H1 (cell line): ENCODE data around the gene PDE2A. TPM values are rescaled to one million over a fixed set of nuclear protein-coding genes. Genes with fewer than 3 reads are reported as not detected.

Experiments
- CTCF ChIA-PET: fragments of 300-600 bp; sonication (Branson Sonifier 250); formaldehyde crosslinking; loops from one replicate; lab custom pipeline; 2021; ENCODE audit not compliant: partially characterized antibody; lab: Charles Lee
- POLR2A ChIA-PET: fragments of 300-600 bp; sonication (Branson Sonifier 250); formaldehyde crosslinking; loops from one replicate; lab custom pipeline; 2021; ENCODE audit warnings: inconsistent platforms; ENCODE audit not compliant: partially characterized antibody; lab: Charles Lee
- DNase-seq, 2 experiments: peaks; one replicate each; pipeline versions ENCODE4 v3.0.0 to v3.0.0-alpha.2; 2010 to 2022; ENCODE audit warnings: low spot score in 2 of 2, low read depth in 1 of 2, mixed read lengths in 1 of 2
- FAIRE-seq: peaks from 2 replicates; lab custom pipeline; 2011; peaks lifted over from hg19 to GRCh38; lab: Jason Lieb, UNC
- H2AFZ ChIP-seq: 2 replicates; pipeline ENCODE4 v1.8.1; 2012; ENCODE audit warnings: low read length, inconsistent platforms
- H2AK5ac ChIP-seq: 2 replicates; pipeline ENCODE4 v1.6.1; 2013; ENCODE audit warnings: low read depth, low read length
- H2BK120ac ChIP-seq: replicated peaks from 2 replicates; pipeline ENCODE3; 2013; ENCODE audit warnings: low read depth, low read length, inconsistent platforms
- H2BK12ac ChIP-seq: 2 replicates; pipeline ENCODE4 v1.6.1; 2013; ENCODE audit warnings: low read depth, low read length
- H2BK15ac ChIP-seq: 2 replicates; pipeline ENCODE4 v1.6.1; 2013; ENCODE audit warnings: low read length
- H2BK20ac ChIP-seq: 2 replicates; pipeline ENCODE4 v1.6.1; 2013; ENCODE audit warnings: low read length
- H2BK5ac ChIP-seq: 2 replicates; pipeline ENCODE4 v1.6.1; 2013; ENCODE audit warnings: low read depth, low read length
- H3K14ac ChIP-seq: 2 replicates; pipeline ENCODE4 v1.6.1; 2013; ENCODE audit warnings: inconsistent platforms; ENCODE audit not compliant: insufficient read length
- H3K18ac ChIP-seq: 2 replicates; pipeline ENCODE4 v1.6.1; 2013; ENCODE audit warnings: low read length; ENCODE audit errors: extremely low read depth
- H3K23ac ChIP-seq: 2 replicates; pipeline ENCODE4 v1.6.1; 2013; ENCODE audit warnings: inconsistent platforms; ENCODE audit not compliant: insufficient read length
- H3K23me2 ChIP-seq: 2 replicates; pipeline ENCODE4 v1.6.1; 2013; ENCODE audit warnings: low read depth, low read length
- H3K27ac ChIP-seq: 2 replicates; pipeline ENCODE4 v1.6.1; 2011; ENCODE audit warnings: low read depth, low read length, inconsistent platforms
- H3K27me3 ChIP-seq, 4 experiments: replicated peaks in 1 of 4; 1 replicate in 1 of 4; 2 replicates in 3 of 4; pipeline versions ENCODE4 v1.6.1 to v1.8.1; 2011 to 2013; ENCODE audit warnings: low read length in 3 of 4, mild to moderate bottlenecking in 3 of 4, inconsistent platforms in 2 of 4, mixed read lengths in 2 of 4, moderate library complexity in 1 of 4; ENCODE audit not compliant: control insufficient read depth in 3 of 4, insufficient read depth in 3 of 4; ENCODE audit errors: extremely low read depth in 1 of 4
- H3K36me3 ChIP-seq, 4 experiments: 2 replicates each; pipeline versions ENCODE4 v1.6.1 to v1.8.1; 2011 to 2013; ENCODE audit warnings: mild to moderate bottlenecking in 4 of 4, low read length in 3 of 4, moderate library complexity in 2 of 4, control low read depth in 1 of 4, inconsistent platforms in 1 of 4; ENCODE audit not compliant: insufficient read depth in 4 of 4, control insufficient read depth in 2 of 4
- H3K4ac ChIP-seq: replicated peaks from 2 replicates; pipeline ENCODE3; 2013; ENCODE audit warnings: low read length, low read depth, mixed read lengths, inconsistent platforms; ENCODE audit not compliant: insufficient read length
- H3K4me1 ChIP-seq, 4 experiments: replicated peaks in 1 of 4; 1 replicate in 1 of 4; 2 replicates in 3 of 4; pipeline versions ENCODE4 v1.6.1 to v1.8.1; 2011 to 2013; ENCODE audit warnings: low read length in 3 of 4, inconsistent platforms in 2 of 4, mixed read lengths in 1 of 4; ENCODE audit not compliant: insufficient read depth in 4 of 4, control insufficient read depth in 3 of 4
- H3K4me2 ChIP-seq, 2 experiments: 2 replicates each; pipeline versions ENCODE4 v1.6.1 to v1.8.1; 2011 to 2013; ENCODE audit warnings: low read depth in 2 of 2, low read length in 2 of 2, control low read depth in 1 of 2, inconsistent platforms in 1 of 2, mild to moderate bottlenecking in 1 of 2; ENCODE audit not compliant: insufficient read depth in 1 of 2
- H3K4me3 ChIP-seq, 4 experiments: fragments of 200-600, 300-600 bp in 1 of 4; sonication (generic), shearing (Covaris generic), sonication (Bioruptor Twin) in 1 of 4; 2 replicates each; pipeline versions ENCODE4 v1.5.1 to v1.8.1; 2011 to 2016; ENCODE audit warnings: low read length in 4 of 4, low read depth in 3 of 4, control low read depth in 2 of 4, inconsistent platforms in 2 of 4, mild to moderate bottlenecking in 2 of 4, mixed read lengths in 1 of 4, moderate library complexity in 1 of 4; ENCODE audit not compliant: insufficient read depth in 2 of 4; ENCODE audit errors: extremely low read depth in 1 of 4
- H3K56ac ChIP-seq: replicated peaks from 2 replicates; pipeline ENCODE3; 2013; ENCODE audit warnings: low read depth, mild to moderate bottlenecking, mixed read lengths, low read length, inconsistent platforms; ENCODE audit not compliant: insufficient read length
- H3K79me1 ChIP-seq: 2 replicates; pipeline ENCODE4 v1.6.1; 2013; ENCODE audit warnings: low read depth, low read length, control low read depth
- H3K79me2 ChIP-seq, 2 experiments: 2 replicates each; pipeline versions ENCODE4 v1.6.1 to v1.8.1; 2012 to 2013; ENCODE audit warnings: low read length in 2 of 2, mild to moderate bottlenecking in 2 of 2, inconsistent platforms in 1 of 2; ENCODE audit not compliant: insufficient read depth in 2 of 2, control insufficient read depth in 1 of 2
- H3K9ac ChIP-seq, 4 experiments: replicated peaks in 1 of 4; 1 replicate in 1 of 4; 2 replicates in 3 of 4; pipeline versions ENCODE4 v1.6.1 to v1.8.1; 2011 to 2013; ENCODE audit warnings: low read depth in 3 of 4, low read length in 3 of 4, control low read depth in 2 of 4, mild to moderate bottlenecking in 2 of 4, moderate library complexity in 2 of 4, inconsistent platforms in 1 of 4; ENCODE audit errors: extremely low read depth in 1 of 4
- H3K9me3 ChIP-seq, 2 experiments: 2 replicates each; pipeline versions ENCODE4 v1.6.1 to v1.8.1; 2012 to 2013; ENCODE audit warnings: mild to moderate bottlenecking in 2 of 2, moderate library complexity in 2 of 2, control low read depth in 1 of 2, inconsistent platforms in 1 of 2, low read depth in 1 of 2, low read length in 1 of 2, mixed read lengths in 1 of 2; ENCODE audit not compliant: insufficient read depth in 2 of 2
- H4K20me1 ChIP-seq, 2 experiments: replicated peaks in 1 of 2; 2 replicates each; pipeline versions ENCODE3 to v1.8.1; 2011 to 2013; ENCODE audit warnings: inconsistent platforms in 2 of 2, low read length in 2 of 2, mild to moderate bottlenecking in 1 of 2; ENCODE audit not compliant: insufficient read depth in 2 of 2, control insufficient read depth in 1 of 2
- H4K5ac ChIP-seq: 2 replicates; pipeline ENCODE4 v1.6.1; 2013; ENCODE audit warnings: low read length, low read depth, mixed read lengths, inconsistent platforms; ENCODE audit not compliant: insufficient read length
- H4K8ac ChIP-seq: 2 replicates; pipeline ENCODE4 v1.8.0; 2013; ENCODE audit warnings: mild to moderate bottlenecking, moderate library complexity, low read length, inconsistent platforms; ENCODE audit not compliant: insufficient read depth; ENCODE audit errors: extremely low read depth
- H4K91ac ChIP-seq: replicated peaks from 2 replicates; pipeline ENCODE3; 2013; ENCODE audit warnings: low read length, mixed read lengths, inconsistent platforms; ENCODE audit not compliant: insufficient read length
- KDM4A ChIP-seq: IDR thresholded peaks from one replicate; pipeline ENCODE4 v1.7.1; 2012; ENCODE audit warnings: low read depth, mild to moderate bottlenecking, moderate library complexity, low read length, inconsistent platforms; ENCODE audit not compliant: severe bottlenecking
- MAX ChIP-seq: IDR thresholded peaks from 2 replicates; pipeline ENCODE4 v1.6.1; 2012; ENCODE audit warnings: inconsistent platforms
- WGBS, 2 experiments: shearing (Covaris generic) in 1 of 2; methylation state at CpG; one replicate each; pipeline versions ENCODE4 v1.1.6 to v1.1.7; 2013 to 2015; ENCODE audit warnings: low lambda C conversion rate in 2 of 2, mixed read lengths in 2 of 2, inconsistent platforms in 1 of 2, low coverage in 1 of 2, missing lambda C conversion rate in 1 of 2; ENCODE audit not compliant: insufficient replicate concordance in 2 of 2, insufficient coverage in 1 of 2, insufficient read length in 1 of 2; ENCODE audit errors: extremely low coverage in 1 of 2, missing lambda C conversion rate in 1 of 2; 5-methylcytosine and 5-hydroxymethylcytosine counted together
- polyA plus RNA-seq, 7 experiments: library from polyadenylated mRNA; depleted of rRNA in 3 of 7; stranded (reverse) in 5 of 7; unstranded in 2 of 7; fragments of >200 nt in 5 of 7; fragments of 200-250 nt in 2 of 7; gene quantifications; 1 replicate in 5 of 7; 2 replicates in 1 of 7; 4 replicates in 1 of 7; pipeline versions ENCODE4 v1.2.1 to v1.2.3, GENCODE V29; 2011 to 2013; ENCODE audit warnings: missing spikeins in 2 of 7, mixed read lengths in 2 of 7
- total RNA-seq: library from RNA; stranded (reverse); fragmentation: NEBNext Ultra II Directional; extraction: Animal tissue kit (Norgen Biotek cat#: 25700); gene quantifications from 2 replicates; pipeline ENCODE4 v1.2.1, GENCODE V29; 2021

Gene PDE2A
- total and polyA plus RNA-seq, 2 of the 8 experiments (the other 6 are each of a cell fraction or from before 2014, with no cell fraction given), result 3.4 to 7.1 TPM

DNA sequence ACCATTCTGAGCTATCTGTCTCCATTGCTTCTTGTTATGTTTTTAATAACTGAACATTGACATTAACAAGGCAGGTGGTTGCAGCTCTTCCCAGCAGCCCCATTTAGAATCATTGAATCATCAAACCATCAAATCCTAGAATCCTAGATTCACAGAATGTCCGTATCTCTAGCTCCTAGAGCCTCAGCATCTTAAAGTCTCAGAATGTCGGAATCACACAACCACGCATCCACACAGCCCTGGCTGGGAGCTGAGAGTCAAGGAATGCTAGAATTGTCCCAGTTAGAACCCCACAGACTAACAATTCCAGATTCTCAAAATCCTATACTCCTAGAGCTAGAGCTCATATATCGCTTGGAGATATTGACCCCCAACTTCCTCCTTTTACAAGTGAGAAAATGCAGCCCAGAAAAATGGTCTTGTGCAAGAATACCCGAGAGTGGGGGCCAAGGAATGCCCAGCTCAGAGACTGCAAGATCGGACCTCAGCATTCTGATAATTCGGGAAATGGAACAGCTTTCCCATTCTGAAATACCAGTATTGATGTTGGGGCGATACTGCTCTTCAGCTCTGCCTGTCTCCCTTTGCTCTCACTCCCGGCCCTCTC is 38.8 kb downstream of the PDE2A start:
- DNase-seq (no peak), FAIRE-seq (no peak)
- no peak overlapping the region for H3K23ac ChIP-seq
- H3K56ac ChIP-seq, result no peak overlapping the region
- H2AK5ac ChIP-seq, result no peak overlapping the region
- H3K27me3 ChIP-seq, result peaks cover 0 to 17% (median 10%) of the 10 kb centered on the region in 4 experiments; a peak in 6 of 7 replicates
- H4K8ac ChIP-seq, result no peak overlapping the region
- TF ChIP-seq KDM4A (no peak), MAX (no peak)
- no peaks in the 10 kb centered on the region for H3K36me3 ChIP-seq
- no peaks in the 10 kb centered on the region for H3K79me1 ChIP-seq
- no peaks in the 10 kb centered on the region for H3K9me3 ChIP-seq
- no peak overlapping the region for H3K27ac ChIP-seq
- H3K23me2 ChIP-seq, result no peaks in the 10 kb centered on the region
- H2BK5ac ChIP-seq, result peak overlapping the region; percentile 54; the same call in 1 of the 2 replicates
- H3K18ac ChIP-seq, result no peak overlapping the region
- H3K79me2 ChIP-seq, result no peaks in the 10 kb centered on the region
- 0 out of 2 replicates have a peak overlapping the region, but pooled peaks have one; percentile 88 for H2BK15ac ChIP-seq
- CTCF ChIA-PET, result interaction anchor here (0.6 to 39.6 kb wide), 12 partner anchors 8 to 165 kb away, joined by 4 to 624 read pairs (median 10); no protein-coding TSS in a partner anchor
- H2BK20ac ChIP-seq, result no peak overlapping the region
- no peak overlapping the region for H2AFZ ChIP-seq
- peak overlapping the region in 1 of 2 experiments; percentile 28; a peak in 2 of 4 replicates for H3K4me2 ChIP-seq
- POLR2A ChIA-PET, result interaction anchor here (0.7 to 1.7 kb wide), 4 partner anchors 9 to 45 kb away, joined by 3 to 5 read pairs (median 5); no protein-coding TSS in a partner anchor
- no peak overlapping the region for H2BK120ac ChIP-seq
- H3K4me1 ChIP-seq, result peaks cover 0 to 28% (median 13%) of the 10 kb centered on the region in 4 experiments; a peak in 6 of 7 replicates
- WGBS, 2 experiments, result 88% methylated on average over 9 of the region's 9 CpGs; no CpG with 5 or more reads in 1 of the 2 experiments
- H4K91ac ChIP-seq, result peak overlapping the region; percentile 16
- H4K5ac ChIP-seq, result no peak overlapping the region
- no peak overlapping the region for H3K9ac ChIP-seq
- no peak overlapping the region for H3K14ac ChIP-seq
- peaks cover 0 to 3% of the 10 kb centered on the region in 2 experiments for H4K20me1 ChIP-seq
- 0 out of 2 replicates have a peak overlapping the region, but pooled peaks have one; percentile 33 for H2BK12ac ChIP-seq
- no peak overlapping the region for H3K4ac ChIP-seq
- no peak overlapping the region for H3K4me3 ChIP-seq
